Vagina (tissue), 2 donors: ENCODE results near the gene S100A13.

ENCODE experiments used
- CTCF ChIP-seq, 3 experiments: fragments of 450-650 bp in 2 of 3; fragments of 200-600 bp in 1 of 3; sonication (generic) in 1 of 3; IDR thresholded peaks; one replicate each; pipeline ENCODE4 v1.5.1; 2017 to 2019; ENCODE audit warnings: antibody characterized with exemption in 3 of 3, mild to moderate bottlenecking in 2 of 3, moderate library complexity in 2 of 3
- POLR2A ChIP-seq, 2 donors: fragments of 450-650 bp; IDR thresholded peaks; one replicate each; pipeline ENCODE4 v1.6.1; 2017; ENCODE audit warnings: antibody characterized with exemption in 2 of 2, mild to moderate bottlenecking in 2 of 2, moderate library complexity in 2 of 2
- POLR2AphosphoS5 ChIP-seq, 2 donors: sonication (generic); formaldehyde crosslinking; IDR thresholded peaks; one replicate each; pipeline ENCODE4 v1.9.0; 2017; ENCODE audit warnings: antibody characterized with exemption in 2 of 2, mild to moderate bottlenecking in 2 of 2, low read depth in 1 of 2; ENCODE audit not compliant: insufficient read depth in 1 of 2

- TF ChIP-seq CTCF (IDR thresholded peaks at IDR 0.05) (no peak), POLR2AphosphoS5 (IDR thresholded peaks at IDR 0.05; ENCODE audit: insufficient read depth in 1 of 2, low read depth in 1 of 2) (no peak), POLR2A (IDR thresholded peaks at IDR 0.05) (no peak)
Observed at GRCh38 chr1:153611356-153611755, 15.9 kb downstream of the S100A13 start.
